ENCODE measurements around the gene SCFD2. TPM values are rescaled to one million over a fixed set of nuclear protein-coding genes. Genes with fewer than 3 reads are reported as not detected.

Gene SCFD2
- total RNA-seq, 1 donor: 24.2 TPM

DNA sequence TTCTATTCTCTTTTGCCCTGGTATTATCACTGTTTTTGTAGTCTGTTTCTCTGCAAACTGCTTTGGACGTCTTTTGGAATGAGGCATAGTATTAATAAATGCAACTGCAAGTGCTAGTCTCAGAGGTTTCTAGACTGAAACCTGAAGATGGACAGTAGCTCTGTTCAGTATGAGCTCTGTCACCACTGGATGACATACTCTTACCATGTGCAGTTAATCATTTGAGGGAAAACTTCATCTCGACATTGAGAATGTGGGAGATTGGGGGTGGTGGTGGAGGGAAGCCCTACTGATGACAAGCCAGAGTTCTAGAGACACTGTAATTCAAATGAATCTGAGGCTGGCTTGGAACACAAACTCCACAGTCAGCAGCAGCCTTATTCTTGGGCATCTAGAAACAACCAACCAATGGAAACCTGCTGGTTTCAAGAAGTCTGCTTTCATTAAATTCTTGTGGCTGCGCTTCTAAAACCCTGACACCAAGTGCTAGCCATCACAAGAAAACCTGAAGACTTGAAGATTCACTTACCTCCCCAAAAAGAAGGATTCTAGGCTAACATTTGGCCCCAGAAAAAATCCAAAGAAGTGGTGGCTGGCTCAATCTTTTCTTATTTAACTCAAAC, 342.1 kb downstream of the SCFD2 start:
- H3K4me2 ChIP-seq (ENCODE audit: insufficient read depth, low read length): no peak overlapping the region
- no peaks in the 10 kb centered on the region for H3K36me3 ChIP-seq (ENCODE audit: insufficient read depth, low read length)
- no peaks in the 10 kb centered on the region for H3K27me3 ChIP-seq (ENCODE audit: insufficient read depth, low read length)
- no peaks in the 10 kb centered on the region for H3K79me2 ChIP-seq (ENCODE audit: insufficient read depth, low read length)
- H3K27ac ChIP-seq (ENCODE audit: low read depth, low read length): no peak overlapping the region
- no peak overlapping the region for H3K4me3 ChIP-seq (ENCODE audit: insufficient read depth, low read length)
- no peaks in the 10 kb centered on the region for H4K20me1 ChIP-seq (ENCODE audit: insufficient read depth, low read length)
- no peak overlapping the region for H2AFZ ChIP-seq (ENCODE audit: low read length)
- peaks cover 22% of the 10 kb centered on the region for H3K4me1 ChIP-seq (ENCODE audit: insufficient read depth, low read length)
- no peak for DNase-seq (ENCODE audit: insufficient read length, low spot score, missing footprints)
- no peaks in the 10 kb centered on the region for H3K9me3 ChIP-seq (ENCODE audit: low read depth, low read length)
- TF ChIP-seq, protein P1, sequence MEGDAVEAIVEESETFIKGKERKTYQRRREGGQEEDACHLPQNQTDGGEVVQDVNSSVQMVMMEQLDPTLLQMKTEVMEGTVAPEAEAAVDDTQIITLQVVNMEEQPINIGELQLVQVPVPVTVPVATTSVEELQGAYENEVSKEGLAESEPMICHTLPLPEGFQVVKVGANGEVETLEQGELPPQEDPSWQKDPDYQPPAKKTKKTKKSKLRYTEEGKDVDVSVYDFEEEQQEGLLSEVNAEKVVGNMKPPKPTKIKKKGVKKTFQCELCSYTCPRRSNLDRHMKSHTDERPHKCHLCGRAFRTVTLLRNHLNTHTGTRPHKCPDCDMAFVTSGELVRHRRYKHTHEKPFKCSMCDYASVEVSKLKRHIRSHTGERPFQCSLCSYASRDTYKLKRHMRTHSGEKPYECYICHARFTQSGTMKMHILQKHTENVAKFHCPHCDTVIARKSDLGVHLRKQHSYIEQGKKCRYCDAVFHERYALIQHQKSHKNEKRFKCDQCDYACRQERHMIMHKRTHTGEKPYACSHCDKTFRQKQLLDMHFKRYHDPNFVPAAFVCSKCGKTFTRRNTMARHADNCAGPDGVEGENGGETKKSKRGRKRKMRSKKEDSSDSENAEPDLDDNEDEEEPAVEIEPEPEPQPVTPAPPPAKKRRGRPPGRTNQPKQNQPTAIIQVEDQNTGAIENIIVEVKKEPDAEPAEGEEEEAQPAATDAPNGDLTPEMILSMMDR (IDR thresholded peaks at IDR 0.05; ENCODE audit: extremely low read depth, low read depth, low read length): no peak

DNA sequence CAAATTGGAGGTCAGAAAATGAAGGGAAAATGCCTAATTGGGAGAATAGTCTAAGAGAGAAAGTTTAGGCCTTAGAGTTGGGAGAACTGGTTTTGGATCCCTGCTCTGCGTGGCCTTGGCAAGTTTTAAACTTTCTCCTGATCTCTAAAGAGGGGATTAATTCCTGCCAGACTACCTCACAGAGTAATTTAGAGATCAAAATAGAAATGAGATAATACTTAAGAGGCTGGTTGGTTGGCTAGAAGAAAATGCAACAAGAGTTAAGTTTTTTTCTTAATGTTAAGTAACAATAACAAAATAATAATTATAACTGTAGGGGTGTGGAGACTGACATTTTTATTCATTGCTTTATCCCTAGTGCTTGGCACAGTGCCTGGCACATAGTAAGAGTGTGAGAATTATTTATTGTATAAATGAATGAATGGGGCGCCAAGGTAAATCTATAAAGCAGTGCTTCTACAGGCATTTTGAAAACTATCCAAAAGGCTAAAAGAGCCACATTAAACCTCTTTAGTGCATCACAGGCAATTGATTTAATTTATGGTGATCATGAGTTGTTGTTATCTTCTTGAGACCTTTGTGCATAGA, 343.3 kb downstream of the SCFD2 start:
- Histone ChIP-seq H3K27ac (ENCODE audit: low read depth, low read length) (no peak overlapping the region), H3K36me3 (ENCODE audit: insufficient read depth, low read length) (no peaks in the 10 kb centered on the region), H3K4me2 (ENCODE audit: insufficient read depth, low read length) (no peak overlapping the region), H3K79me2 (ENCODE audit: insufficient read depth, low read length) (no peaks in the 10 kb centered on the region), H4K20me1 (ENCODE audit: insufficient read depth, low read length) (no peaks in the 10 kb centered on the region), H2AFZ (ENCODE audit: low read length) (no peak overlapping the region), H3K4me3 (ENCODE audit: insufficient read depth, low read length) (no peak overlapping the region), H3K4me1 (ENCODE audit: insufficient read depth, low read length) (peaks cover 23% of the 10 kb centered on the region), H3K9me3 (ENCODE audit: low read depth, low read length) (no peaks in the 10 kb centered on the region), H3K27me3 (ENCODE audit: insufficient read depth, low read length) (no peaks in the 10 kb centered on the region)
- DNase-seq (ENCODE audit: insufficient read length, low spot score, missing footprints): no peak
- TF ChIP-seq, protein P1 (IDR thresholded peaks at IDR 0.05; ENCODE audit: extremely low read depth, low read depth, low read length): no peak

DNA sequence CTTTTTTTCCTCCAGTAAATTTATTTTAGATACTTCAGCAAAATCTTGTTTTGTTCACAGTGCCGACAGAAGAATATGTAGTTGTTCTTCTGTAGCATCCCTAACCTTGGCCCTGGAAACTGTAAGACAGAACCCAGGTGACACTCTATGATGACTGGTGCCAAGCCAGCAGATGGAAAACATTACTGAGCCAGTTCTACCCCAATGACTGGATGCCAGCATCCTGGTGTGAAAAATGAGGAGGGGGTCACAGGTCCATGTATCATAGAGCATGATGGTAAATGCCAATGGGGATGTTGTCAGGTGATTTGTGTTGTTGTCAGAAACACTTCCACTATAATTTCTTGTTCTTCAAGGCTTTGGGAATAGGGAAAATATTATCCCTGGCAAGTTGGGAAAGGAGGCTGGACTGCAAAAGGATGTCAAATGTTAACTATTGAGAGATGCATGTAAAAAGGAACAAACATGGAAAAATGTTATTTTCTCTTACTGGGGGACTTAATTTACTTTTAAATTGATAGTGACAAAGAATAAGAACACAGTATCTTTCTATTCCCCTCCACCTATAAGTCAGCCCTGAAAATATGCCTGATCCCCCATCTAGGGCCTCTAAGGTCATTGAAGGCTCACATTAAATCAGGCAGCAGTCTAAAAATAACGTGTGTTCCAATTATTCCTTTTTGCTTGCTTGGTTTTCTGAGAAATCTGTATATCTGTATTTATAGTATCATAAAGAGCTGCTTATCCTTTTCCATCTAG, 343.9 kb downstream of the SCFD2 start:
- peaks cover 23% of the 10 kb centered on the region for H3K4me1 ChIP-seq (ENCODE audit: insufficient read depth, low read length)
- H3K4me2 ChIP-seq (ENCODE audit: insufficient read depth, low read length): no peak overlapping the region
- no peaks in the 10 kb centered on the region for H3K79me2 ChIP-seq (ENCODE audit: insufficient read depth, low read length)
- no peak for DNase-seq (ENCODE audit: insufficient read length, low spot score, missing footprints)
- no peak overlapping the region for H3K27ac ChIP-seq (ENCODE audit: low read depth, low read length)
- H3K36me3 ChIP-seq (ENCODE audit: insufficient read depth, low read length): no peaks in the 10 kb centered on the region
- no peak overlapping the region for H3K4me3 ChIP-seq (ENCODE audit: insufficient read depth, low read length)
- TF ChIP-seq, protein P1 (IDR thresholded peaks at IDR 0.05; ENCODE audit: extremely low read depth, low read depth, low read length): no peak
- H3K27me3 ChIP-seq (ENCODE audit: insufficient read depth, low read length): no peaks in the 10 kb centered on the region
- H2AFZ ChIP-seq (ENCODE audit: low read length): no peak overlapping the region
- H4K20me1 ChIP-seq (ENCODE audit: insufficient read depth, low read length): no peaks in the 10 kb centered on the region
- no peaks in the 10 kb centered on the region for H3K9me3 ChIP-seq (ENCODE audit: low read depth, low read length)

All from osteoblast (primary cell).